GM12878 (cell line): Measurements from ENCODE around the gene PKP3. TPM values are rescaled to one million over a fixed set of nuclear protein-coding genes. Genes with fewer than 3 reads are reported as not detected.

Source experiments
- ATAC-seq: fragments of 200-7000 bp; cut with Tn5 transposase; 3 replicates; pipeline ENCODE4 v1.9.1; 2020; ENCODE audit warnings: mild to moderate bottlenecking, moderate library complexity
- BruUV-seq: library from RNA; stranded (reverse); fragments of 400-500 nt; replicated peaks from 2 replicates; lab custom pipeline; 2021; lab: Mats Ljungman, UMichigan
- CTCF ChIA-PET: fragments of 300-600 bp; sonication (Branson Sonifier 250); formaldehyde crosslinking; extraction: SDS; loops from one replicate; lab custom pipeline; 2021; ENCODE audit warnings: inconsistent platforms; lab: Yijun Ruan, JAX
- POLR2A ChIA-PET: fragments of 350-600 bp; formaldehyde crosslinking; extraction: SDS; loops from one replicate; lab custom pipeline; 2021; ENCODE audit warnings: inconsistent platforms; lab: Charles Lee
- RAD21 ChIA-PET: fragments of 300-600 bp; sonication (Branson Sonifier 250); formaldehyde crosslinking; loops from one replicate; lab custom pipeline; 2023; ENCODE audit warnings: antibody characterized with exemption; ENCODE audit not compliant: unreplicated experiment; lab: Charles Lee
- SMC1A ChIA-PET: fragments of 300-600 bp; sonication (Branson Sonifier 250); formaldehyde crosslinking; loops from one replicate; lab custom pipeline; 2023; ENCODE audit not compliant: unreplicated experiment, uncharacterized antibody; lab: Charles Lee
- DNase-seq: peaks from one replicate; pipeline ENCODE4 v3.0.0-alpha.2; 2011; ENCODE audit warnings: low read depth, low spot score
- FAIRE-seq: peaks from 3 replicates; lab custom pipeline; 2011; peaks lifted over from hg19 to GRCh38; lab: Jason Lieb, UNC
- H2AFZ ChIP-seq: 2 replicates; pipeline ENCODE4 v1.6.0; 2011; ENCODE audit warnings: low read depth, low read length, control low read depth; ENCODE audit not compliant: control insufficient read depth
- H3K27ac ChIP-seq: 2 replicates; pipeline ENCODE4 v1.5.1; 2011; ENCODE audit warnings: control low read depth; ENCODE audit not compliant: control insufficient read depth, insufficient read depth
- H3K27me3 ChIP-seq, 2 experiments: replicated peaks in 1 of 2; 2 replicates each; pipeline versions ENCODE4 v1.6.0 to v1.6.1; 2011; ENCODE audit warnings: low read length in 1 of 2; ENCODE audit not compliant: control insufficient read depth in 2 of 2, insufficient read depth in 2 of 2
- H3K36me3 ChIP-seq, 2 experiments: 2 replicates each; pipeline ENCODE4 v1.5.1; 2011; ENCODE audit warnings: low read length in 1 of 2; ENCODE audit not compliant: control insufficient read depth in 2 of 2, insufficient read depth in 2 of 2
- H3K4me1 ChIP-seq: 2 replicates; pipeline ENCODE4 v1.6.1; 2011; ENCODE audit warnings: mild to moderate bottlenecking, low read length, moderate library complexity, mixed read lengths; ENCODE audit not compliant: control insufficient read depth, insufficient read depth
- H3K4me2 ChIP-seq: 2 replicates; pipeline ENCODE4 v1.6.0; 2011; ENCODE audit warnings: control low read depth; ENCODE audit not compliant: control insufficient read depth, insufficient read depth
- H3K4me3 ChIP-seq: fragments of 200-600 bp; sonication (generic); 2 replicates; pipeline ENCODE4 v1.5.1; 2016
- H3K79me2 ChIP-seq: 2 replicates; pipeline ENCODE4 v1.6.0; 2011; ENCODE audit warnings: low read length; ENCODE audit not compliant: control insufficient read depth, insufficient read depth
- H3K9ac ChIP-seq: 2 replicates; pipeline ENCODE4 v1.8.0; 2011; ENCODE audit warnings: low read length, control low read depth, mixed read lengths; ENCODE audit not compliant: control insufficient read depth, insufficient read depth
- H3K9me3 ChIP-seq: replicated peaks from 3 replicates; pipeline ENCODE4 v1.5.1; 2011; ENCODE audit warnings: mild to moderate bottlenecking, low read length; ENCODE audit not compliant: control insufficient read depth, insufficient read depth
- H4K20me1 ChIP-seq: 2 replicates; pipeline ENCODE4 v1.6.0; 2011; ENCODE audit not compliant: control insufficient read depth, insufficient read depth
- BHLHE40 ChIP-seq, 2 experiments: fragments of 450-650 bp in 1 of 2; IDR thresholded peaks; 2 replicates each; pipeline ENCODE4 v1.6.1; 2011 to 2017; ENCODE audit warnings: low read depth in 2 of 2, borderline replicate concordance in 1 of 2, improper control_type of control experiment in 1 of 2, low read length in 1 of 2, mild to moderate bottlenecking in 1 of 2
- CBX3 ChIP-seq: fragments of 200-600 bp; sonication (generic); IDR thresholded peaks from 2 replicates; pipeline ENCODE4 v1.6.1; 2016; ENCODE audit warnings: low read depth, borderline replicate concordance
- CBX5 ChIP-seq: sonication (generic); IDR thresholded peaks from 2 replicates; pipeline ENCODE4 v1.6.1; 2016; ENCODE audit warnings: low read depth, moderate library complexity, mild to moderate bottlenecking, inconsistent platforms
- CTCF ChIP-seq, 3 experiments: IDR thresholded peaks in 2 of 3; conservative IDR thresholded peaks in 1 of 3; 2 replicates each; pipeline ENCODE4 v1.5.1; 2011; ENCODE audit warnings: low read depth in 3 of 3, low read length in 3 of 3, mild to moderate bottlenecking in 3 of 3, control low read depth in 2 of 3, moderate library complexity in 2 of 3, inconsistent platforms in 1 of 3, mixed read lengths in 1 of 3; ENCODE audit not compliant: control insufficient read depth in 2 of 3, insufficient read depth in 1 of 3; ENCODE audit errors: extremely low read depth in 1 of 3
- ESRRA ChIP-seq: IDR thresholded peaks from 2 replicates; pipeline ENCODE4 v1.6.1; 2012; ENCODE audit warnings: mild to moderate bottlenecking, low read length, improper control_type of control experiment
- ETV6 ChIP-seq, 2 experiments: fragments of 450-650 bp in 1 of 2; IDR thresholded peaks in 1 of 2; conservative IDR thresholded peaks in 1 of 2; 2 replicates each; pipeline ENCODE4 v1.6.1; 2014; ENCODE audit warnings: antibody characterized with exemption in 1 of 2, borderline replicate concordance in 1 of 2, low read depth in 1 of 2, mild to moderate bottlenecking in 1 of 2, moderate library complexity in 1 of 2
- GABPA ChIP-seq: IDR thresholded peaks from 2 replicates; pipeline ENCODE4 v1.6.1; 2014; ENCODE audit warnings: antibody characterized with exemption, low read depth, mild to moderate bottlenecking, inconsistent platforms
- RAD51 ChIP-seq: fragments of 450-650 bp; IDR thresholded peaks from 2 replicates; pipeline ENCODE4 v1.6.1; 2016; ENCODE audit warnings: moderate library complexity, mild to moderate bottlenecking, inconsistent platforms
- RB1 ChIP-seq: fragments of 450-650 bp; formaldehyde crosslinking; IDR thresholded peaks from 2 replicates; pipeline ENCODE4 v1.6.1; 2017; ENCODE audit warnings: mild to moderate bottlenecking, borderline replicate concordance
- REST ChIP-seq: IDR thresholded peaks from 2 replicates; pipeline ENCODE4 v1.6.1; 2012; ENCODE audit warnings: mild to moderate bottlenecking, low read depth, low read length
- SMAD5 ChIP-seq: IDR thresholded peaks from 2 replicates; pipeline ENCODE4 v1.6.1; 2016; ENCODE audit warnings: antibody characterized with exemption, low read depth
- SUPT20H ChIP-seq: IDR thresholded peaks from 2 replicates; pipeline ENCODE4 v1.6.1; 2011; ENCODE audit warnings: low read depth, mild to moderate bottlenecking, low read length, moderate library complexity, borderline replicate concordance; ENCODE audit not compliant: control insufficient read depth
- TCF7 ChIP-seq: IDR thresholded peaks from 2 replicates; pipeline ENCODE4 v1.6.1; 2014; ENCODE audit warnings: antibody characterized with exemption, borderline replicate concordance
- USF1 ChIP-seq: IDR thresholded peaks from 2 replicates; pipeline ENCODE4 v1.6.1; 2011; ENCODE audit warnings: borderline replicate concordance, low read depth, mild to moderate bottlenecking, moderate library complexity, mixed read lengths, low read length; ENCODE audit not compliant: insufficient read depth; ENCODE audit errors: extremely low read length
- WRNIP1 ChIP-seq: IDR thresholded peaks from 2 replicates; pipeline ENCODE4 v1.6.1; 2011; ENCODE audit warnings: low read depth, low read length, improper control_type of control experiment, borderline replicate concordance
- ZSCAN29 ChIP-seq: fragments of 450-650 bp; IDR thresholded peaks from 2 replicates; pipeline ENCODE4 v1.6.1; 2017; ENCODE audit warnings: mild to moderate bottlenecking, moderate library complexity
- WGBS: methylation state at CpG from one replicate; pipeline ENCODE4 v1.1.6; 2016; ENCODE audit warnings: low lambda C conversion rate; ENCODE audit not compliant: insufficient replicate concordance, insufficient coverage; ENCODE audit errors: missing lambda C conversion rate; 5-methylcytosine and 5-hydroxymethylcytosine counted together
- in situ Hi-C: fragments of 300-500 bp; cut with MboI; formaldehyde crosslinking; loops from 9 replicates; pipeline ENCODE4 v1.14.3; 2018; ENCODE audit warnings: mixed read lengths
- intact Hi-C: fragments of 100-400 bp; cut with micrococcal nuclease; formaldehyde crosslinking; loops from one replicate; pipeline ENCODE4 v1.14.2; 2022; ENCODE audit not compliant: unreplicated experiment
- polyA plus RNA-seq, 11 experiments: library from polyadenylated mRNA; depleted of rRNA in 4 of 11; unstranded in 6 of 11; stranded (reverse) in 5 of 11; fragments of >200 nt; fragmentation: Nextera tagmentation in 4 of 11; fragmentation: Illumina TruSeq in 1 of 11; extraction: Ambion mirVana in 4 of 11; extraction: Trizol in 1 of 11; gene quantifications; 1 replicate in 1 of 11; 2 replicates in 10 of 11; pipeline versions ENCODE4 v1.2.1 to v1.2.3, GENCODE V29; 2011 to 2016; ENCODE audit warnings: inconsistent platforms in 2 of 11, missing spikeins in 2 of 11, low read depth in 1 of 11
- total RNA-seq, 4 experiments: library from RNA; depleted of rRNA in 3 of 4; stranded (reverse); fragments of >200 nt in 3 of 4; fragmentation: Illumina TruSeq in 1 of 4; extraction: Trizol in 1 of 4; gene quantifications; 2 replicates each; pipeline versions ENCODE4 v1.2.1 to v1.2.3, GENCODE V29; 2013 to 2021

The PKP3 gene
- total and polyA plus RNA-seq, 10 of the 15 experiments (the other 5 are each of a cell fraction or from before 2014, with no cell fraction given), result 0.45 to 0.90 TPM; not detected in 8

GRCh38 chr11:443542-444199 is 49.7 kb downstream of the PKP3 start:
- H3K4me1 ChIP-seq, result peaks cover 12% of the 10 kb centered on the region
- FAIRE-seq (no peak), ATAC-seq (no peak), DNase-seq (no peak)
- no peak overlapping the region for H3K9ac ChIP-seq
- H2AFZ ChIP-seq, result no peak overlapping the region
- ChIA-PET POLR2A (interaction anchor here (0.9 to 3.6 kb wide), 3 partner anchors 62 to 96 kb away, joined by 3 to 12 read pairs (median 6); partner anchors contain the start of genes HRAS and RNH1), RAD21 (interaction anchor here (1.6 kb wide), 1 partner anchor 37 kb away, joined by 7 read pairs; no protein-coding TSS in a partner anchor), CTCF (interaction anchor here (1.5 kb wide), 1 partner anchor 175 kb away, joined by 3 read pairs; no protein-coding TSS in a partner anchor), SMC1A (interaction anchor here (1.2 kb wide), 1 partner anchor 13 kb away, joined by 3 read pairs; no protein-coding TSS in a partner anchor)
- H3K9me3 ChIP-seq, result no peaks in the 10 kb centered on the region
- 68% methylated on average over 16 of the region's 16 CpGs for WGBS
- in situ Hi-C loops, result no loop called here
- peaks cover 10% of the 10 kb centered on the region for H3K79me2 ChIP-seq
- H4K20me1 ChIP-seq, result no peaks in the 10 kb centered on the region
- H3K27ac ChIP-seq, result no peak overlapping the region
- intact Hi-C loops, result loop anchor here (10.0 kb wide), 2 partner anchors 139 to 239 kb away; partner anchors contain the start of genes BET1L, IFITM2 and RIC8A
- no peak overlapping the region for H3K4me3 ChIP-seq
- no TSS peak for BruUV-seq
- H3K4me2 ChIP-seq, result no peak overlapping the region
- no peaks in the 10 kb centered on the region for H3K36me3 ChIP-seq
- H3K27me3 ChIP-seq, result no peaks in the 10 kb centered on the region
- TF ChIP-seq WRNIP1, result no peak
- TF ChIP-seq CTCF (IDR thresholded peaks at IDR 0.05 in 2 of 3, conservative IDR thresholded peaks at IDR 0.05 in 1 of 3; ENCODE audit: control insufficient read depth in 2 of 3, extremely low read depth in 1 of 3, insufficient read depth in 1 of 3, low read depth in 3 of 3, low read length in 3 of 3), result no peak
- TF ChIP-seq REST, result no peak
- peak; percentile 60 for TF ChIP-seq USF1
- no peak for TF ChIP-seq RB1
- peak in 1 of 2 experiments; percentile 64; a peak in 2 of 4 replicates for TF ChIP-seq BHLHE40 (IDR thresholded peaks at IDR 0.05; ENCODE audit: borderline replicate concordance in 1 of 2, low read depth in 2 of 2, low read length in 1 of 2)
- TF ChIP-seq CBX3, result no peak
- peak; percentile 72; the same call in 1 of the 2 replicates for TF ChIP-seq RAD51
- no peak for TF ChIP-seq GABPA
- no peak for TF ChIP-seq ETV6 (conservative IDR thresholded peaks at IDR 0.05 in 1 of 2, IDR thresholded peaks at IDR 0.05 in 1 of 2; ENCODE audit: borderline replicate concordance in 1 of 2, low read depth in 1 of 2)
- no peak for TF ChIP-seq ESRRA
- no peak for TF ChIP-seq CBX5
- no peak for TF ChIP-seq SMAD5
- TF ChIP-seq SUPT20H, result no peak
- TF ChIP-seq TCF7, result no peak
- no peak for TF ChIP-seq ZSCAN29
